Measurements from ENCODE around the gene CABCOCO1. TPM values are rescaled to one million over a fixed set of nuclear protein-coding genes. Genes with fewer than 3 reads are reported as not detected.

CABCOCO1 gene
- polyA plus RNA-seq, 1 of the 3 experiments (the other 2 are of a cell fraction), result 0.71 TPM

- H3K9me3 ChIP-seq, result no peaks in the 10 kb centered on the region
- H3K4me2 ChIP-seq, result no peak overlapping the region
- ChIA-PET POLR2A (no interaction called here), CTCF (no interaction called here)
- no peaks in the 10 kb centered on the region for H3K4me1 ChIP-seq (ENCODE audit: control insufficient read depth in 1 of 2, insufficient read depth in 2 of 2, low read depth in 1 of 2, low read length in 1 of 2)
- no peaks in the 10 kb centered on the region for H3K79me2 ChIP-seq (ENCODE audit: insufficient read depth)
- H3K4me3 ChIP-seq (ENCODE audit: low read depth in 2 of 2, low read length in 1 of 2), result no peak overlapping the region
- H3K36me3 ChIP-seq (replicated peaks in 1 of 2; ENCODE audit: control insufficient read depth in 1 of 2, insufficient read depth in 2 of 2, low read length in 1 of 2), result no peaks in the 10 kb centered on the region
- TF ChIP-seq RAD21 (IDR thresholded peaks at IDR 0.05; ENCODE audit: low read length) (no peak), TEAD4 (IDR thresholded peaks at IDR 0.05; ENCODE audit: borderline replicate concordance, insufficient read depth) (no peak), EP300 (IDR thresholded peaks at IDR 0.05; ENCODE audit: borderline replicate concordance in 1 of 2, low read depth in 1 of 2, low read length in 1 of 2) (no peak), USF1 (IDR thresholded peaks at IDR 0.05; ENCODE audit: borderline replicate concordance, low read depth) (no peak), CTCF (IDR thresholded peaks at IDR 0.05) (no peak), GATA2 (CRISPR knock-in tag; IDR thresholded peaks at IDR 0.05) (no peak), IRF3 (IDR thresholded peaks at IDR 0.05; ENCODE audit: low read depth, low read length) (no peak), SMC3 (IDR thresholded peaks at IDR 0.05; ENCODE audit: low read depth, low read length) (no peak)
- H3K9me2 ChIP-seq, result no peaks in the 10 kb centered on the region
- no peaks in the 10 kb centered on the region for H3K27me3 ChIP-seq (ENCODE audit: insufficient read depth)
- H3F3A ChIP-seq (replicated peaks; ENCODE audit: insufficient read depth), result no peaks in the 10 kb centered on the region
- H3K27ac ChIP-seq (ENCODE audit: low read depth in 2 of 2, low read length in 1 of 2), result no peak overlapping the region
- no peak for DNase-seq
- H2AFZ ChIP-seq (ENCODE audit: low read depth), result no peak overlapping the region
- no peak overlapping the region for H3K9ac ChIP-seq
- no peaks in the 10 kb centered on the region for H4K20me1 ChIP-seq (ENCODE audit: insufficient read depth)
Measured at GRCh38 chr10:61815496-61815895, 152.8 kb downstream of the CABCOCO1 start.

Other genes with a start within 250 kb of the CABCOCO1 start
- 0.05 and 0.06 TPM in 2 replicates for gene TMEM26, start 209.5 kb upstream of the CABCOCO1 start, polyA plus RNA-seq (2012; rRNA removed)
- gene ARID5B, start 238.8 kb downstream of the CABCOCO1 start, polyA plus RNA-seq (2012; rRNA removed), result 10.9 and 18.4 TPM in 2 replicates